Ramos (cell line): ENCODE measurements around the gene NRF1.
"Not testable (repeated sequence)": the region's sequence is repeated elsewhere in the genome, so short reads cannot be mapped to it uniquely, and the experiment has no call there.

ENCODE experiments used
- in situ Hi-C: fragments of 300-500 bp; cut with MboI; formaldehyde crosslinking; loops from one replicate; pipeline ENCODE4 v1.14.3; 2022; ENCODE audit warnings: low sequenced_read_pairs; ENCODE audit not compliant: unreplicated experiment

NRF1 gene

DNA sequence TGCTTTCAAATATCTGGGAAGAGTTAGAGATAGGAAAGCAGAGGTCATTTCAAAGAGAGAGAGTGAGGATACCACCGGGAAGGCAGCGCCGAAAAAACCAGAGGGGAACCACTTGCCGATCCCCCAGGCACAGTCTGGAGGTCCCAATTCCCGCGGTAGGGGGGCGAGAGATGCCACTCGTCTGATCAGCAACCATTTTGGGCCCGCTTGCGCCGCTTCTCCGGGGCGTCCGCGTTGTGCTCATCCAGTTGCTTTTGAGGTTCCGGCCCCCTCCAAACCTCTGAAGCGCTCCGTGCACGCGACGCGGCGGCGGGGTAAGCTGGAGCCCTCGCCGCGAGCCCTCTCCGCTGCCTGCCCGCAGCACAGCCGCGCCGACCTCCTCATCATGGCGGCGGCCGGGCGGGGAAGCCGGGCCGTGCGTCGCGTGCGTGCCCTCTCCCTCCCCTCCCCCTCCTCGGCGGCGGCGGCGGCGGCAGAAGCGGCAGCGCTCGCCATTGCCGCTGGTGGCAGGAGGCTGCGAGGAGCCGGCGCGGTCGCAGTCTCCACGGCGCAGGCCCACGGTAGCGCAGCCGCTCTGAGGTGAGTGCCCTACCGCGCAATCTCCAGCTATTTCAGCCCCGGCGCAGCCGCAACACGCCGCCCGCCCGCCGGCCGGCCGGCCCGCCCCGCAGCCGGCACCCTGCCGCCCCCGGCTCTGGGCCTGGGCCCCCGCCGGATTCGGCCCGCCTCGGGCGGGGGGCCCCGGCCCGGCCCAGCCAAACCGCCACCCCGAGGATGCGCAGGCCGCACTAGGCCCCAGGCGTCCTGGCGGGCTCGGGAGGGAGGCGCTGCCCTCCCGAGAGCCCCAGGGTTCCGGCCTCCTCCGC, at the start of gene NRF1:
Gene NRF1, plus strand, starts transcription at position 475 of the 866 bp plus-strand sequence. CDS start 45,632 bp downstream, outside the sequence.
- in situ Hi-C loops, result no loop called here

DNA sequence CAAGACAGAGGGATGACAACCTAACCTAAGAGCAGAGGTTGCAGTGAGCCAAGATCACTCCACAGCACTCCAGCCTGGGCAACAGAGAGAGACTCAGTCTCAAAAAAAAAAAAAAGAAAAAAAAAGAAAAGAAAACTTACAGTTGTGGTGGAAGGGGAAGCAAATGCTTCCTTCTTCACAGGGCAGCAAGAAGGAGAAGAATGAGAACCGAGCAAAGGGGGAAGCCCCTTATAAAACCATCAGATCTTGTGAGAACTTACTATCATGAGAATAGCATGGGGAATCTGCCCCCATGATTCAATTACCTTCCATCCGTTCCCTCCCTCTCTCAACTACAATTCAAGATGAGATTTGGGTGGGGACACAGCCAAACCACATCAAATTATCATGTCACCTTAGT, 45.2 kb upstream of the NRF1 start:
- in situ Hi-C loops, result not testable (repeated sequence)

GRCh38 chr7:129567377-129567776, 44.1 kb upstream of the NRF1 start:
- in situ Hi-C loops, result no loop called here

DNA sequence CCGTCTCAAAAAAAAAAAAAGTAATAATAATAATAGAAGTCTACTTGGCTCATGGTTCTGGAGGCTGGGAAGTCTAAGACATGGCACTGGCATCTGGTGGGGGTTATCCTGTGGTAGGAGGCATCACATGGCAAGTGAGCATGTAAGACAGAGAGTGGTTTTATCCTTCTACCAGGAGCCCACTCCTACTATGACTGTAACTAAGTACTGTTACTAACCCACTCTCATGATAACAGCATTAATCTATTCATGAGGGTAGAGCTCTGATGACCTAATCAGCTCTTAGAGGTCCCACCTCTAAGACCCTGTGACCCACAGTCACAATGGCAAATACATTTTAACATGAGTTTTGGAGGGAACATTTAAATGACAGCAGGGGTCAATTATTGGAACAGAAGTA, 43.3 kb upstream of the NRF1 start:
- in situ Hi-C loops, result no loop called here

- in situ Hi-C loops, result no loop called here
Observed at GRCh38 chr7:129569326-129569725, 42.2 kb upstream of the NRF1 start.

DNA sequence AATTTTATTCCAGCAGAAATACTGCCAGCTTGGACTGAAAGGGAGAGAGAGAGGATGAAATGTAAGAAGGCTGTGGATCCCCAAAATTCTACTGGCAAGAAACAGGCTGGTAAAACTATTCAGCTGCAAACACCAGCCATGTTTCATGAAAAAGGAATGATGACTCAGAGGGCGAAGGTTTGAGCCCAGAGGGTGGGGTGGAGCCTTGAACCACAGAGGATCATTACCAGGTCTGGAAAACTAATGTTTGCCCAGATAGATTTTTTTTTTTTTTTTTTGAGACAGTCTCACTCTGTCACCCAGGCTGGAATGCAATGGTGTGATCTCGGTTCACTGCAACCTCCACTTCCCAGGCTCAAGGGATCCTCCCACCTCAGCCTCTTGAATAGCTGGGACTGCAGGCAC, 41.7 kb upstream of the NRF1 start:
- in situ Hi-C loops, result no loop called here

DNA sequence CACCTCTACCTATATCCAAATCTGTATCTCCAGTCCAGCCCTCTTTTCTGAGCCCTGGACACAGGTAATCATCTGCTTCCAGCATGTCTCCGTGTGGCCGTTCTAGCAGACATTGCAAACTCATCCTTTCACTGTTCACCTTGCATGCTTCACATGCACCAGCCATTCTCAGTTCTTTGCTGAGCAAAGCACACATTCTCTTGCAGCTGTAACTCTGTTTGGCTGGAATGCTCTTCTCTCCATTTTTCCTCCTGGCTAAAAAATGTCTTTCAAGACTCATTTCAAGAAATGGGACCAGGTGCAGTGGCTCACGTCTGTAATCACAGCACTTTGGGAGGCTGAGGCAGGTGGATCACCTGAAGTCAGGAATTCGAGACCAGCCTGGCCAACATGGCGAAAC, 40.3 kb upstream of the NRF1 start:
- in situ Hi-C loops, result no loop called here

- in situ Hi-C loops, result no loop called here
Observed at GRCh38 chr7:129572205-129572604, 39.3 kb upstream of the NRF1 start.

GRCh38 chr7:129574487-129574886, 37.0 kb upstream of the NRF1 start:
- in situ Hi-C loops, result no loop called here

DNA sequence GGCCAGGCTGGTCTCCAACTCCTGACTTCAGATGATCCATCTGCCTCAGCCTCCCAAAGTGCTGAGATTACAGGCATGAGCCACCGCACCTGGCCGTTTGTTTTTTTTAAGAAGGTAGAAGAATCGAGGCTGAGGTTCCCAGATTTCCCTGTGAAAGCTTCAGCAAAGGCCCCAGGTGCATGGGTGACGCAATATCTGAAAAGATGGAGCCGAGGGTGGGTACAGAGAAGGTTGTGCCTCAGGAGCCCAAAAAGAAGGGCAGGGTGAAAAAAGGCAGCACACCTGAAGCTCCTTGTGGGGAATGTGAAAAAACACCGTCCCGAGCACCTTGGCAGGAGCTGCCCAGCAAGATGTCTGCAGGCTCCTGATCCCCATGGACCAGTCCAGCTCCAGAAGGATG, 35.8 kb upstream of the NRF1 start:
- in situ Hi-C loops, result no loop called here

DNA sequence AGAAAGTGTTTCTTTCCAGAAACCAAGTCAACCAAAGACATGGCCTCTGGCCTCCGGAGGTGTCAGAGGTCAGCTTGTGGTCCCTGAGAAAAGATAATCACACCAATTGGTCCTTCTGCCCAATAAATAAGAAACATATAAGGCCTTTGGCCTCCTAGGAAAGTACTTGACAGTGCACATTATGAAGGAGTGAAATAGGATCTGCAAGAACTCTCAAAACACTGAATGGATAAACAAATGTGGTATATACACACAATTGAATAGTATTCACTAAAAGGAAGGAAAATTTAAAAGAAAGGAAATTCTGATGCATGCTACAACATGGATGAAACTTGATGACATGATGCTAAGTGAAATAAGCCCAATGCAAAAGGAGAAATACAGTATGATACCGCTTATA, 35.4 kb upstream of the NRF1 start:
- in situ Hi-C loops, result no loop called here

DNA sequence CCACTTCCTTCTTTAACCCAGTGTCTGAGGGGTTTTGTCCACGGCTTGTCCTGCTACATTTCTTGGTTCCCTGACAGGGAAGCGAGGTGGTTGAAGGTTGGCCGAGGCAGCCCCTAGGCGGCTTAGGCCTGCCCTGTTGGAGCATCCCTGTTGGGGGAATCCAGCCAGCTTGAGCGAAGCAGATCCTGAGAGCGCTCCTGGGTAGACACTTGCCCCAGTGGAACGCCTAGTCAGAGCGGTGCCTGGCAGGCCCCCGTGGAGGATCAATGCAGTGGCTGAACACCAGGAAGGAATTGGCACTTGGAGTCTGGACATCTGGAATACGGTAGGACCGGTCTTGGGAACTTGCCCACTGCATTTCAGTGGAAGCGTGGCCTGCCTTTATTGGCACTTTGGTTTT, 32.7 kb upstream of the NRF1 start:
- in situ Hi-C loops, result no loop called here

DNA sequence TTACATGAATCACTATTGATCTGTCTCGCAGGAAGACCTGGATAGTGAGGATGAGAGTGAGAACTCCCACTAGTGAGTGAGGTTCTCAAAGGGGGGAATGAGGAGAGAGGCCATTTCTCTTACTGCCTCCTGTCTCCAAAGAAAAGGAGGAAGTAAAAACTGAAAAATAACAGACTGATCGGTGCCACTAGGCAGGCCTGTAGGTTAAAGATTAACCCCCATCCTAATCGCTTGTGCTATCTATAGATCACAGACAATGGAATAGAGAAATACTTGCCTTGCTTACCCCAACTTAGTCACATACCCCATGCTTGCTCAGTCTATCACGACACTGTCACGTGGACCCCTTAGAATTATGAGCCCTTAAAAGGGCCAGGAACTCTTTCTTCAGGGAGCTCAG, 25.3 kb upstream of the NRF1 start:
- in situ Hi-C loops, result not testable (repeated sequence)

- in situ Hi-C loops, result no loop called here
Observed at GRCh38 chr7:129588268-129588667, 23.3 kb upstream of the NRF1 start.

DNA sequence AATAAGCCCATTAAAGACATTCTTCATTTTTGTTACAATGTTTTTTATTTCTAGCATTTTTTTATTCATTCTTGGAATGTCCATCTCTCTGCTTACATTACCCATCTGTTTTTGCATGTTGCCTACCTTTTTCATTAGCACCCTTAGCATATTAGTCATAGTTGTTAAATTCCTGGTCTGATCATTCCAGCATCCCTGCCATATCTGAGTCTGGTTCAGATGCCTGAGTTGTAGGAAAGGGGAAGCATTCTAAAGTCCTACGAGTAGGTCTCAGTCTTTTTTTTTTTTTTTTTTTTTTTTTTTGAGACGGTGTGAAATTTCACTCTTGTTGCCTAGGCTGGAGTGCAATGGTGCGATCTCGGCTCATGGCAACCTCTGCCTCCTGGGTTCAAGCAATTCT, 19.7 kb upstream of the NRF1 start:
- in situ Hi-C loops, result no loop called here

DNA sequence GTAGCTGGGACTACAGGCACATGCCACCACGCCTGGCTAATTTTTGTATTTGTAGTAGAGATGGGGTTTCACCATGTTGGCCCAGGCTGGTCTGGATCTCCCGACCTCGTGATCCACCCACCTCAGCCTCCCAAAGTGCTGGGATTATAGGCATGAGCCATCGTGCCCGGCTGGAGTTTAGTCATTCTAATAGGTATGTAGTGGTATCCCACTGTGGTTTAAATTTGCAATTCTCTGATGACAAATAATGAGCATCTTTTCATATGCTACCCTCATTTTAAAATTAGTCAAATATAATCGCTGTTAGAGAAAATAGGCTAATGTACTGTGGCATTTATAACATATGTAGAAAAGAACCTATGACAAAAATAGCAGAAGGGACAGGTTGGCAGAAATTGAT, 15.1 kb upstream of the NRF1 start:
- in situ Hi-C loops, result not testable (repeated sequence)

GRCh38 chr7:129597672-129598071, 13.8 kb upstream of the NRF1 start:
- in situ Hi-C loops, result no loop called here

- in situ Hi-C loops, result no loop called here
Observed at GRCh38 chr7:129599174-129599573, 12.3 kb upstream of the NRF1 start.

GRCh38 chr7:129603594-129603993, 7.9 kb upstream of the NRF1 start:
- in situ Hi-C loops, result not testable (repeated sequence)

DNA sequence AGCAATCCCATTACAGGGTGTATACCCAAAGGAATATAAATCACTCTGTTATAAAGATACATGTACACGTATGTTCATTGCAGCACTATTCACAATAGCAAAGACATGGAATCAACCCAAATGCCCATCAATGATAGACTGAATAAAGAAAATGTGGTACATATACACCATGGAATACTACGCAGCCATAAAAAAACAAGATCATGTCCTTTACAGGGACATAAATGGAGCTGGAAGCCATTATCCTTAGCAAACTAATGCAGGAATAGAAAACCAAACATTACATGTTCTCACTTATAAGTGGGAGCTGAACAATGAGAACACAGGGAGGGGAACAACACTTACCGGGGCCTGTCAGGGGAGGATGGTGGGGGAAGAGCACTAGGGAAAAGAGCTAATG, 7.5 kb upstream of the NRF1 start:
- in situ Hi-C loops, result not testable (repeated sequence)

GRCh38 chr7:129604713-129605437, 6.6 kb upstream of the NRF1 start:
- in situ Hi-C loops, result no loop called here
